T-helper 2 cell treated with Interferon-gamma antibody and Interleukin-4, amounts not matched to agents 5 μg/mL and 100 μg/mL, for 36 hours (primary cell): ENCODE measurements around the gene FBXW2.
A peak's percentile ranks its signal among the peaks of the same experiment; 100 is the strongest.

Experiments
- DNase-seq: peaks from one replicate; pipeline ENCODE4 v3.0.0; 2021; ENCODE audit warnings: low spot score
- H3K27ac Mint-ChIP-seq: one replicate; pipeline ENCODE4 v1.8.0; 2021; ENCODE audit warnings: mild to moderate bottlenecking, mixed read lengths
- H3K27me3 Mint-ChIP-seq: one replicate; pipeline ENCODE4 v1.8.0; 2021; ENCODE audit warnings: low read depth, mixed read lengths
- H3K36me3 Mint-ChIP-seq: one replicate; pipeline ENCODE4 v1.8.0; 2021; ENCODE audit warnings: low read depth, mixed read lengths
- H3K4me1 Mint-ChIP-seq: one replicate; pipeline ENCODE4 v1.8.0; 2021; ENCODE audit warnings: low read depth, mixed read lengths
- H3K4me3 Mint-ChIP-seq: one replicate; pipeline ENCODE4 v1.8.0; 2022; ENCODE audit warnings: mild to moderate bottlenecking, moderate library complexity, mixed read lengths
- H3K9me3 Mint-ChIP-seq: one replicate; pipeline ENCODE4 v1.8.0; 2021; ENCODE audit warnings: mixed read lengths

Gene FBXW2

DNA sequence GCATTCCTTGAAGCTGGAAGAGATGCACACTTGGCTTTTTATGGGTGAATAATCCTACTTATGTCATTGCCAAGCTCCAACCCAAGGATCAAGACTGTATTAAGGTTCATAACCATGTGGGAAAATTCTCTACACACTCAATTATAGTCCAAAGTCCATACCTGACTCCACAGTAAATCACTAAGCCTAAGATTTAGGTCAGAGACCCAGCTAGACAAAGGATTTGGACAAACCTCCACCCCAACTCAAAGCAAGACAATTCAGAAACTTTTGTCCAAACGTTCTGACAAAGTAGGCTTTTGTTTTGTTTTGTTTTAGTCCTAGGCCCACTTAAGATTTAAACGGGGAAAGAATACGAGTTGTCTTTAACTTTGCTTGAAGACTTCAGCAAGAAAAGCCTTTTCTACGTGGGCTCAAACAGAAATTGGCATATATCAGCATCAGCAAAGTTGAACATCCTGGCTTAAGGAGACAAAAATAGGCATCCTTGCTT is 80.6 kb downstream of the FBXW2 start:
- DNase-seq = no peak
- H3K36me3 Mint-ChIP-seq = peaks cover 10% of the 10 kb centered on the region
- no peaks in the 10 kb centered on the region for H3K9me3 Mint-ChIP-seq
- peaks cover 40% of the 10 kb centered on the region for H3K4me1 Mint-ChIP-seq
- peak overlapping the region; percentile 72 for H3K27ac Mint-ChIP-seq
- H3K4me3 Mint-ChIP-seq = peak overlapping the region; percentile 90
- H3K27me3 Mint-ChIP-seq = no peaks in the 10 kb centered on the region

GRCh38 chr9:120711841-120712538 is 81.2 kb downstream of the FBXW2 start:
- peak overlapping the region; percentile 90 for H3K4me3 Mint-ChIP-seq
- H3K27ac Mint-ChIP-seq = peak overlapping the region; percentile 72
- H3K36me3 Mint-ChIP-seq = peaks cover 10% of the 10 kb centered on the region
- no peaks in the 10 kb centered on the region for H3K27me3 Mint-ChIP-seq
- H3K4me1 Mint-ChIP-seq = peaks cover 40% of the 10 kb centered on the region
- DNase-seq = peak; percentile 12
- H3K9me3 Mint-ChIP-seq = no peaks in the 10 kb centered on the region

DNA sequence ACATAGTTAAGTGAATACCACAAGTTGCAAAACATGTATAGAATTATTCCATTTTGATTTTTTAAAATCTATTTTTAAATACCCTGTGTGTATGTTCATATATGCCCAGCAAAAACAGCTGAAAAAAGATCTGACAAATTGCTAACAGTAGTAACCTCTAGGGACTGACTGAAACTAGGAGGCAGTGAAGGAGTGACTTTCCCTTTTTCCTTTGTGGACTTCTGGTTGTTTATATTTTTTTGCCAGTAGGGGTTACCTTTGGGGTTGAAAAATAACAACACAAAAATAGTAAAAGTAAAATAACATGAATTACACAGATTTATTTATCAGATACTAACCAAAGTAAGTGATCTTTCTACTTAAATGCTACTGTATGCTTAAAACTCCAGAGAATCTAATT is 81.9 kb downstream of the FBXW2 start:
- no peaks in the 10 kb centered on the region for H3K27me3 Mint-ChIP-seq
- H3K4me3 Mint-ChIP-seq = peak overlapping the region; percentile 90
- H3K9me3 Mint-ChIP-seq = no peaks in the 10 kb centered on the region
- no peak for DNase-seq
- peaks cover 10% of the 10 kb centered on the region for H3K36me3 Mint-ChIP-seq
- H3K4me1 Mint-ChIP-seq = peaks cover 40% of the 10 kb centered on the region
- no peak overlapping the region for H3K27ac Mint-ChIP-seq

- DNase-seq = no peak
- H3K9me3 Mint-ChIP-seq = no peaks in the 10 kb centered on the region
- H3K4me1 Mint-ChIP-seq = peaks cover 37% of the 10 kb centered on the region
- peaks cover 10% of the 10 kb centered on the region for H3K36me3 Mint-ChIP-seq
- no peaks in the 10 kb centered on the region for H3K27me3 Mint-ChIP-seq
- peak overlapping the region; percentile 63 for H3K27ac Mint-ChIP-seq
- peak overlapping the region; percentile 90 for H3K4me3 Mint-ChIP-seq
Measured at GRCh38 chr9:120710110-120710981, 82.9 kb downstream of the FBXW2 start.

DNA sequence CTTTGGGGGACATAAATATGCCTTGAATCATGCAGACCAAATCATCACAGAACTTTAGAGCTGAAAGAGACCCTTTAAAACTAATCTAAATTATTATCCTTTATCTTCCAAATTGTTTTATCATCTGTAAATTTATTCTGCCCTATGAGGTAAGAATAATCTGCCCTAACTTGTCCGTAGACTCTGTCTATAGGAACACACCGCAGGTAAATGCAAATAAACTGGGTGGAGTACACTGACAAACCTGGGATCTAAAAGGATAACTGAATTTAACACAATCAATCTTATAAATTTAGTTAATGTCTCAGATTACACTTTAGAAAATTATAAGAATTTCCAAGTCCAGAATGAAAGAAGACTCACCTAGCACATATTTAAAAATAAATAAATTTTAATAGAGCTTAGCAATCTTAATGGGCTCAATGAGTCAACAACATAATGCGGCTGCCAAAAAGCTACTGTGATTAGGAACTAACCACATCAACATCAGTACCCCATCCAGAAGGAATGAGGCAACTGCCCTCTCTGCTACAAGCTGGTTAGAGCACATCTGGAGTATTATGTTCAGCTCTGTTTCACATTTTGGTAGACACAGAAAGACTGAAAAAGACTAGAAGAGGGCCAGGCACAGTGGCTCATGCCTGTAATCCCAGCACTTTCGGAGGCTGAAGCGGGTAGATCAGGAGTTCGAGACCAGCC is 84.5 kb downstream of the FBXW2 start:
- no peaks in the 10 kb centered on the region for H3K9me3 Mint-ChIP-seq
- peaks cover 33% of the 10 kb centered on the region for H3K4me1 Mint-ChIP-seq
- no peak overlapping the region for H3K27ac Mint-ChIP-seq
- no peak for DNase-seq
- H3K4me3 Mint-ChIP-seq = peak overlapping the region; percentile 12
- peaks cover 13% of the 10 kb centered on the region for H3K36me3 Mint-ChIP-seq
- no peaks in the 10 kb centered on the region for H3K27me3 Mint-ChIP-seq

DNA sequence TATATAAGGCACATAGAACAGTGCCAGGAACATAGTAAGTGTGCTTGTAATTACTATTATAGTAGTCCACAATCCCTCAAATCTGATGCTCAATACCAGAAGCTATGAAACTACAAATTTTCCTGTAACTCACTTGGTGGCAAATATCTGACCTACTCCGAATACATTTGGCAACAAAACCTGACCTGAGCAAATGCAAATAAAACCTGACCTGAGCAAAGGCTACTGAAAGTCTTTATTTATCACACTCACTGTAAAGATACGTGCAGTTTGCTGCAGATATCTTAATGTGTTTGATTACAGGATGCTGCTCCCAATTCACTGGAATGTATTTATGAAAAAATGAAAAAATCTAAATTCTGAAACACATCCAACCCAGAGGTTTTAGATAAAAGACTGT is 86.0 kb downstream of the FBXW2 start:
- no peak for DNase-seq

More for the DNA sequence above, 86.0 kb downstream of the FBXW2 start:
- Mint-ChIP-seq H3K4me1 (peaks cover 21% of the 10 kb centered on the region), H3K36me3 (peaks cover 13% of the 10 kb centered on the region), H3K27me3 (no peaks in the 10 kb centered on the region), H3K27ac (no peak overlapping the region), H3K9me3 (no peaks in the 10 kb centered on the region), H3K4me3 (no peak overlapping the region)
